Upper lobe of left lung (tissue), 6 donors: ENCODE measurements around the gene LTA4H. TPM values are rescaled to one million over a fixed set of nuclear protein-coding genes. Genes with fewer than 3 reads are reported as not detected.

ENCODE experiments used
- ATAC-seq, 2 donors: fragments of 200-7000 bp; cut with Tn5 transposase; one replicate each; pipeline ENCODE4 v1.9.1; 2022; ENCODE audit warnings: mild to moderate bottlenecking in 2 of 2, moderate library complexity in 2 of 2; ENCODE audit not compliant: low FRiP score in 2 of 2
- DNase-seq, 2 donors: peaks; one replicate each; pipeline ENCODE4 v3.0.0-alpha.2; 2019 to 2020
- H3K27ac ChIP-seq, 4 donors: fragments of 200-600 bp; sonication (generic); one replicate each; pipeline ENCODE4 v1.5.1; 2016 to 2019
- H3K27me3 ChIP-seq, 4 donors: fragments of 200-600 bp; sonication (generic); one replicate each; pipeline ENCODE4 v1.5.1; 2017 to 2019
- H3K36me3 ChIP-seq, 4 donors: fragments of 200-600 bp; sonication (generic); one replicate each; pipeline ENCODE4 v1.5.1; 2016 to 2019
- H3K4me1 ChIP-seq, 4 donors: fragments of 200-600 bp; sonication (generic); one replicate each; pipeline ENCODE4 v1.5.1; 2018 to 2019
- H3K4me3 ChIP-seq, 4 donors: fragments of 200-600 bp; sonication (generic); one replicate each; pipeline ENCODE4 v1.5.1; 2017 to 2019; ENCODE audit warnings: mild to moderate bottlenecking in 2 of 4, moderate library complexity in 1 of 4
- H3K9me3 ChIP-seq, 4 donors: fragments of 200-600 bp; sonication (generic); one replicate each; pipeline ENCODE4 v1.5.1; 2018 to 2019
- EP300 ChIP-seq, 4 donors: sonication (generic); formaldehyde crosslinking; IDR thresholded peaks; one replicate each; pipeline ENCODE4 v1.5.1; 2017; ENCODE audit warnings: antibody characterized with exemption in 4 of 4, control low read depth in 2 of 4
- POLR2A ChIP-seq, 4 donors: fragments of 450-650 bp; IDR thresholded peaks; one replicate each; pipeline ENCODE4 v1.5.1; 2016 to 2017; ENCODE audit warnings: antibody characterized with exemption in 4 of 4, mild to moderate bottlenecking in 2 of 4
- POLR2AphosphoS5 ChIP-seq, 2 donors: sonication (generic); formaldehyde crosslinking; IDR thresholded peaks; one replicate each; pipeline ENCODE4 v1.5.1; 2017; ENCODE audit warnings: antibody characterized with exemption in 2 of 2
- WGBS, 2 donors: methylation state at CpG; one replicate each; pipeline ENCODE4 v1.1.5; 2017 to 2018; 5-methylcytosine and 5-hydroxymethylcytosine counted together
- total RNA-seq, 6 donors: library from RNA; depleted of rRNA in 4 of 6; stranded (reverse); fragments of >200 nt in 4 of 6; gene quantifications; one replicate each; pipeline versions ENCODE4 v1.1.0 to v1.2.1, GENCODE V29; 2016 to 2021
- TF ChIP-seq, protein P1 (sequence below), 6 experiments: fragments of 450-650 bp in 4 of 6; fragments of 200-600 bp in 2 of 6; sonication (generic) in 2 of 6; IDR thresholded peaks; one replicate each; pipeline ENCODE4 v1.5.1; 2016 to 2019; ENCODE audit warnings: antibody characterized with exemption in 6 of 6
- donor health status: DM: no; HTN: no; CAD: no; lungs with moderate emphysema.
- donor health status: DM: no; HTN: yes; CAD: no; lungs with severe emphysema.

LTA4H gene
- total RNA-seq, 6 donors from 2014 or later = 110 to 314 (median 254) TPM

DNA sequence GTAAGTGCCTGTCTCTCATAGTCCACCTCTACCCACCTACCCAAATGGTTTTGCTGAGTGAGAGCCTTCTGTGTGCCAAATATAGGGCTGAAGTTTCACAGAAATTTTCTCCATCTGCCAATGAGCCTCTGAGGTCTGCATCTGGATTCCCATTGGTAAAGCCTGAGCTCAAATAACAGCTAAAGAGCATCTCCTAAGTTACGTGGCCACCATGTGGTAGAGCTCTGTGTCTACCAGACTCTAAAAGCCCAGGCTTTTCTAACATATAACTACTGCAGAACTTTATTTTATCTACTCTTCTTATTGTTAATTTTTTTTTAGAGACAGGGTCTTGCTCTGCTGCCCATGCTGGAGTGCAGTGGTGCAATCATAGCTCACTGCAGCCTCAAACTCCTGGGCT is 76.3 kb downstream of the LTA4H start:
- no peaks in the 10 kb centered on the region for H3K4me1 ChIP-seq
- DNase-seq = no peak
- no peaks in the 10 kb centered on the region for H3K9me3 ChIP-seq
- no peak for TF ChIP-seq EP300 (IDR thresholded peaks at IDR 0.05)
- TF ChIP-seq POLR2A (IDR thresholded peaks at IDR 0.05) = no peak
- TF ChIP-seq, protein P1, sequence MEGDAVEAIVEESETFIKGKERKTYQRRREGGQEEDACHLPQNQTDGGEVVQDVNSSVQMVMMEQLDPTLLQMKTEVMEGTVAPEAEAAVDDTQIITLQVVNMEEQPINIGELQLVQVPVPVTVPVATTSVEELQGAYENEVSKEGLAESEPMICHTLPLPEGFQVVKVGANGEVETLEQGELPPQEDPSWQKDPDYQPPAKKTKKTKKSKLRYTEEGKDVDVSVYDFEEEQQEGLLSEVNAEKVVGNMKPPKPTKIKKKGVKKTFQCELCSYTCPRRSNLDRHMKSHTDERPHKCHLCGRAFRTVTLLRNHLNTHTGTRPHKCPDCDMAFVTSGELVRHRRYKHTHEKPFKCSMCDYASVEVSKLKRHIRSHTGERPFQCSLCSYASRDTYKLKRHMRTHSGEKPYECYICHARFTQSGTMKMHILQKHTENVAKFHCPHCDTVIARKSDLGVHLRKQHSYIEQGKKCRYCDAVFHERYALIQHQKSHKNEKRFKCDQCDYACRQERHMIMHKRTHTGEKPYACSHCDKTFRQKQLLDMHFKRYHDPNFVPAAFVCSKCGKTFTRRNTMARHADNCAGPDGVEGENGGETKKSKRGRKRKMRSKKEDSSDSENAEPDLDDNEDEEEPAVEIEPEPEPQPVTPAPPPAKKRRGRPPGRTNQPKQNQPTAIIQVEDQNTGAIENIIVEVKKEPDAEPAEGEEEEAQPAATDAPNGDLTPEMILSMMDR (IDR thresholded peaks at IDR 0.05) = no peak
- TF ChIP-seq POLR2AphosphoS5 (IDR thresholded peaks at IDR 0.05) = no peak
- WGBS, 2 donors = 57 to 80% methylated on average over 1 of the region's 1 CpG
- H3K27me3 ChIP-seq = no peaks in the 10 kb centered on the region
- H3K27ac ChIP-seq = no peak overlapping the region
- H3K36me3 ChIP-seq = no peaks in the 10 kb centered on the region
- ATAC-seq = no peak
- H3K4me3 ChIP-seq = no peak overlapping the region

DNA sequence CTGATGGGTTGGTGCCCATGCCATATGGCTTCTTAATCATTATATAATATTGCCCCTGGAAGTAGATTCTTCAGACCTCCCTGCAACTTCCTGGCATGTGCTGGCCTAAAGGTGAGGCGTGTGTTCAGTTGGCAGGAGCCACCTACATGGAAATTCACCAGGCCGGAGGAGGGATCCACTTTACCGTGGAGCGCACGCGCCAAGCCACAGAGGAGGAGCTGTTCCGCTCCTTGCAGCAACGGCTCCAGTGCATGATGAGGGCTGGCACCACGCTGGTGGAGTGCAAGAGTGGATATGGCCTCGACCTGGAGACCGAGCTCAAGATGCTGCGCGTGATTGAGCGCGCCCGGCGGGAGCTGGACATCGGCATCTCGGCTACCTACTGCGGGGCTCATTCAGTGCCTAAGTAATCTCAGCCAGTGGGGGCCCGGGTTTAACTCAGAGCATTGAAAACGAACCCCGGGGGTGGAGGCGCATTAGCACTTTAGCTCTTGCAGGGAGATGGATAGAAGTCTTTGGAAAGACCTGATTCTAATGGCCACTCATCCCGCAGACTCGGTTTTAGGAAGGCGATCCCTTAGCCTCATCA is 78.7 kb downstream of the LTA4H start:
- no peak for ATAC-seq
- 83 to 84% methylated on average over 20 to 27 of the region's 27 CpGs for WGBS, 2 donors

GRCh38 chr12:95955549-95956159 is 79.7 kb downstream of the LTA4H start:
- Histone ChIP-seq H3K27me3 (no peaks in the 10 kb centered on the region), H3K4me3 (no peak overlapping the region), H3K36me3 (no peaks in the 10 kb centered on the region), H3K4me1 (no peaks in the 10 kb centered on the region), H3K27ac (no peak overlapping the region), H3K9me3 (no peaks in the 10 kb centered on the region)
- TF ChIP-seq, protein P1 (IDR thresholded peaks at IDR 0.05) = no peak
- TF ChIP-seq POLR2A (IDR thresholded peaks at IDR 0.05) (no peak), POLR2AphosphoS5 (IDR thresholded peaks at IDR 0.05) (no peak), EP300 (IDR thresholded peaks at IDR 0.05) (no peak)
- no peak for DNase-seq
- 87% methylated on average over 7 of the region's 7 CpGs for WGBS, 2 donors
- no peak for ATAC-seq

More for the DNA sequence above, 78.7 kb downstream of the LTA4H start:
- TF ChIP-seq EP300 (IDR thresholded peaks at IDR 0.05) (no peak), POLR2AphosphoS5 (IDR thresholded peaks at IDR 0.05) (no peak), POLR2A (IDR thresholded peaks at IDR 0.05) (no peak)
- TF ChIP-seq, protein P1 (IDR thresholded peaks at IDR 0.05) = no peak
- no peak overlapping the region for H3K4me3 ChIP-seq
- no peaks in the 10 kb centered on the region for H3K9me3 ChIP-seq
- no peaks in the 10 kb centered on the region for H3K36me3 ChIP-seq
- H3K4me1 ChIP-seq = no peaks in the 10 kb centered on the region
- no peak overlapping the region for H3K27ac ChIP-seq
- no peaks in the 10 kb centered on the region for H3K27me3 ChIP-seq
- peak in 1 of 2 donors; percentile 81 for DNase-seq

- DNase-seq = no peak
- Histone ChIP-seq H3K36me3 (no peaks in the 10 kb centered on the region), H3K9me3 (no peaks in the 10 kb centered on the region), H3K4me3 (no peak overlapping the region), H3K4me1 (no peaks in the 10 kb centered on the region), H3K27ac (no peak overlapping the region), H3K27me3 (no peaks in the 10 kb centered on the region)
- no peak for TF ChIP-seq POLR2AphosphoS5 (IDR thresholded peaks at IDR 0.05)
- no peak for TF ChIP-seq POLR2A (IDR thresholded peaks at IDR 0.05)
- TF ChIP-seq, protein P1 (IDR thresholded peaks at IDR 0.05) = no peak
- no peak for TF ChIP-seq EP300 (IDR thresholded peaks at IDR 0.05)
- no peak for ATAC-seq
- WGBS, 2 donors = 39 to 42% methylated on average over 1 of the region's 1 CpG
These were observed 82.4 kb downstream of the LTA4H start for GRCh38 chr12:95953000-95953399.

DNA sequence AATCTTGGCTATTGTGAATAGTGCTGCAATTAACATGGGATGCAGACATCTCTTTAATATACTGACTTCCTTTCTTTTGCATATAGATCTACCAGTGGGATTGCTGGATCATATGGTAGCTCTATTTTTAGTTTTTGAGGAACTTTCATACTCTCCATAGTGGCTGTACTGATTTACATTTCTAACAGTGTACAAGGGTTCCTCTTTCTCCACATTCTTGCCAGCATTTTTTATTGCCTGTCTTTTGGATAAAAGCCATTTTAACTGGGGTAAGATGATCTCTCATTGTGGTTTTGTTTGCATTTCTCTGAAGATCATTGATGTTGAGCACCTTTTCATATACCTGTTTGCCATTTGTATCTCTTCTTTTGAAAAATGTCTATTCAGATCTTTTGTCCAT is 83.9 kb downstream of the LTA4H start:
- Histone ChIP-seq H3K4me3 (no peak overlapping the region), H3K27ac (no peak overlapping the region), H3K36me3 (no peaks in the 10 kb centered on the region), H3K4me1 (no peaks in the 10 kb centered on the region), H3K27me3 (no peaks in the 10 kb centered on the region), H3K9me3 (no peaks in the 10 kb centered on the region)
- TF ChIP-seq, protein P1 (IDR thresholded peaks at IDR 0.05) = no peak
- TF ChIP-seq EP300 (IDR thresholded peaks at IDR 0.05) = no peak
- no peak for TF ChIP-seq POLR2AphosphoS5 (IDR thresholded peaks at IDR 0.05)
- TF ChIP-seq POLR2A (IDR thresholded peaks at IDR 0.05) = no peak
- DNase-seq (no peak), ATAC-seq (no peak)
